CD4-positive, alpha-beta T cell (primary cell): ENCODE results near the gene UPF1. TPM values are rescaled to one million over a fixed set of nuclear protein-coding genes. Genes with fewer than 3 reads are reported as not detected.

ENCODE experiments used
- ATAC-seq: fragments of 200-7000 bp; cut with Tn5 transposase; one replicate; pipeline ENCODE4 v1.10.0; 2022; ENCODE audit warnings: mild to moderate bottlenecking; ENCODE audit not compliant: poor library complexity
- CTCF ChIA-PET: fragments of 350-600 bp; sonication (Branson Sonifier 250); formaldehyde crosslinking; loops from one replicate; lab custom pipeline; 2021; ENCODE audit warnings: antibody characterized with exemption, inconsistent platforms; lab: Charles Lee
- POLR2A ChIA-PET: fragments of 350-600 bp; sonication (Branson Sonifier 250); formaldehyde crosslinking; loops from one replicate; lab custom pipeline; 2021; ENCODE audit warnings: antibody characterized with exemption, inconsistent platforms; lab: Charles Lee
- DNase-seq, 14 experiments: peaks; one replicate each; pipeline ENCODE4 v3.0.0-alpha.2; 2013 to 2020; ENCODE audit warnings: mixed read lengths in 2 of 14
- H3K27ac ChIP-seq, 2 donors: one replicate each; pipeline versions ENCODE4 v1.5.1 to v1.7.0; 2013; ENCODE audit warnings: low read length in 2 of 2, low read depth in 1 of 2, mild to moderate bottlenecking in 1 of 2
- H3K27me3 ChIP-seq, 2 experiments: 1 replicate in 1 of 2; 2 replicates in 1 of 2; pipeline versions ENCODE4 v1.6.1 to v1.7.0; 2013; ENCODE audit warnings: low read length in 2 of 2, control low read depth in 1 of 2, mild to moderate bottlenecking in 1 of 2, moderate library complexity in 1 of 2; ENCODE audit not compliant: insufficient read depth in 2 of 2, control insufficient read depth in 1 of 2
- H3K36me3 ChIP-seq: one replicate; pipeline ENCODE4 v1.6.1; 2013; ENCODE audit warnings: low read length, control low read depth; ENCODE audit not compliant: insufficient read depth
- H3K4me1 ChIP-seq: one replicate; pipeline ENCODE4 v1.6.1; 2013; ENCODE audit warnings: low read length, control low read depth; ENCODE audit not compliant: insufficient read depth
- H3K4me3 ChIP-seq: one replicate; pipeline ENCODE4 v1.5.1; 2013; ENCODE audit warnings: mild to moderate bottlenecking, low read length, moderate library complexity
- H3K9me3 ChIP-seq, 2 experiments: 1 replicate in 1 of 2; 2 replicates in 1 of 2; pipeline versions ENCODE4 v1.6.1 to v1.7.0; 2013; ENCODE audit warnings: low read length in 2 of 2, mild to moderate bottlenecking in 2 of 2, control low read depth in 1 of 2, moderate library complexity in 1 of 2; ENCODE audit not compliant: control insufficient read depth in 1 of 2, insufficient read depth in 1 of 2
- H3K27ac Mint-ChIP-seq: one replicate; pipeline ENCODE4 v1.8.0; 2020; ENCODE audit warnings: mixed read lengths
- H3K27me3 Mint-ChIP-seq: one replicate; pipeline ENCODE4 v1.8.0; 2021; ENCODE audit warnings: mixed read lengths
- H3K36me3 Mint-ChIP-seq: one replicate; pipeline ENCODE4 v1.8.0; 2021; ENCODE audit warnings: low read depth, mixed read lengths
- H3K4me1 Mint-ChIP-seq: one replicate; pipeline ENCODE4 v1.8.0; 2021; ENCODE audit warnings: low read depth, mixed read lengths
- H3K4me3 Mint-ChIP-seq: one replicate; pipeline ENCODE4 v1.8.0; 2020; ENCODE audit warnings: mild to moderate bottlenecking, mixed read lengths
- H3K9me3 Mint-ChIP-seq: one replicate; pipeline ENCODE4 v1.8.0; 2020; ENCODE audit warnings: mixed read lengths
- CTCF ChIP-seq: fragments of 200-600 bp; IDR thresholded peaks from one replicate; pipeline ENCODE4 v1.8.0; 2022; ENCODE audit warnings: antibody characterized with exemption, mild to moderate bottlenecking
- intact Hi-C, 2 experiments: fragments of 100-400 bp; cut with DNase I in 1 of 2; cut with micrococcal nuclease in 1 of 2; formaldehyde crosslinking; loops; one replicate each; pipeline versions ENCODE4 v1.15.1 to v1.9.0; 2023 to 2025; cut with DNase I, micrococcal nuclease
- total RNA-seq, 174 experiments: library from RNA in 2 of 174; stranded (reverse) in 2 of 174; gene quantifications; one replicate each; pipeline ENCODE4 v1.2.3 and lab custom pipeline; 2021 to 2026

Gene UPF1
- total RNA-seq, 2 experiments from 2014 or later: 146 to 150 TPM

- Mint-ChIP-seq H3K27me3 (peaks cover 83% of the 10 kb centered on the region), H3K4me3 (no peak overlapping the region), H3K9me3 (no peaks in the 10 kb centered on the region), H3K27ac (no peak overlapping the region), H3K4me1 (peaks cover 22% of the 10 kb centered on the region), H3K36me3 (no peaks in the 10 kb centered on the region)
- no peaks in the 10 kb centered on the region for H3K36me3 ChIP-seq
- TF ChIP-seq CTCF: no peak
- POLR2A ChIA-PET: no interaction called here
- H3K4me1 ChIP-seq: peaks cover 29% of the 10 kb centered on the region
- H3K27me3 ChIP-seq: peaks cover 65 to 87% of the 10 kb centered on the region in 2 experiments
- no peak overlapping the region for H3K4me3 ChIP-seq
- intact Hi-C loops: no loop called here
- ATAC-seq (no peak), DNase-seq (peak in 1 of 14 experiments; percentile 6)
- peaks cover 0 to 25% of the 10 kb centered on the region in 2 experiments for H3K9me3 ChIP-seq
- no peak overlapping the region for H3K27ac ChIP-seq
- CTCF ChIA-PET: interaction anchor here (1.0 kb wide), 1 partner anchor 54 kb away, joined by 3 read pairs; no protein-coding TSS in a partner anchor
These were observed 38.4 kb upstream of the UPF1 start for GRCh38 chr19:18793144-18794028.

- Mint-ChIP-seq H3K27ac (no peak overlapping the region), H3K9me3 (no peaks in the 10 kb centered on the region), H3K4me3 (no peak overlapping the region), H3K4me1 (peaks cover 18% of the 10 kb centered on the region), H3K36me3 (no peaks in the 10 kb centered on the region), H3K27me3 (peaks cover 81% of the 10 kb centered on the region)
- Histone ChIP-seq H3K36me3 (no peaks in the 10 kb centered on the region), H3K9me3 (peaks cover 0 to 22% of the 10 kb centered on the region in 2 experiments), H3K4me1 (peaks cover 23% of the 10 kb centered on the region), H3K27me3 (peaks cover 67 to 87% of the 10 kb centered on the region in 2 experiments), H3K4me3 (no peak overlapping the region), H3K27ac (no peak overlapping the region)
- POLR2A ChIA-PET: no interaction called here
- intact Hi-C loops: no loop called here
- no peak for TF ChIP-seq CTCF
- ATAC-seq (no peak), DNase-seq (no peak)
- CTCF ChIA-PET: interaction anchor here (1.0 kb wide), 1 partner anchor 53 kb away, joined by 3 read pairs; no protein-coding TSS in a partner anchor
These were observed 37.8 kb upstream of the UPF1 start for GRCh38 chr19:18794029-18794313.

GRCh38 chr19:18794692-18795091 is 37.1 kb upstream of the UPF1 start:
- Mint-ChIP-seq H3K36me3 (no peaks in the 10 kb centered on the region), H3K4me3 (no peak overlapping the region), H3K27me3 (peaks cover 74% of the 10 kb centered on the region), H3K27ac (no peak overlapping the region), H3K4me1 (peaks cover 12% of the 10 kb centered on the region), H3K9me3 (no peaks in the 10 kb centered on the region)
- intact Hi-C loops: no loop called here
- Histone ChIP-seq H3K36me3 (no peaks in the 10 kb centered on the region), H3K4me3 (no peak overlapping the region), H3K4me1 (peaks cover 16% of the 10 kb centered on the region), H3K27me3 (peaks cover 65 to 84% of the 10 kb centered on the region in 2 experiments), H3K9me3 (peaks cover 0 to 22% of the 10 kb centered on the region in 2 experiments), H3K27ac (no peak overlapping the region)
- no peak for TF ChIP-seq CTCF
- DNase-seq: no peak
- CTCF ChIA-PET: no interaction called here
- ATAC-seq: no peak
- POLR2A ChIA-PET: no interaction called here
